ENCODE results near the gene VPS37C.

VPS37C gene

DNA sequence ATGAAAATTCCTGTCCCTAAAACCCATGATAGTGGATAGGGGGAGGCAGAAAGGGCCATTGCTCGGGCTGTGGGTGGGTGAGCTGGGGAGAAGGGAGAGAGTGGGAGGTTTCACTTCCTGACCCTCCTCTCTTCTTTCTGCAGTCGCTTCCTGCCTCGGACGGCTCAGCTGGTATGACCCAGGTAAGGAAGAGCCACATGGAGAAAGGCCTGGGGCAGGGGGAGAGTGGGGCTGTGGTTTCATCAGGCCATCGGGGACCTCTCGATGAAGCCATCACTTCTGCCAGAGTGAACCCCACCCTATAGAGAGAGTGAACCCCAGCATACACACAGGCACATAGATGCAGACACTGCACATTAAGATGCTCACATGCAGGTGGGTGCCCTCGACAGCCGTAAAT lies 46.3 kb downstream of the VPS37C start:
- TF ChIP-seq, protein P1, sequence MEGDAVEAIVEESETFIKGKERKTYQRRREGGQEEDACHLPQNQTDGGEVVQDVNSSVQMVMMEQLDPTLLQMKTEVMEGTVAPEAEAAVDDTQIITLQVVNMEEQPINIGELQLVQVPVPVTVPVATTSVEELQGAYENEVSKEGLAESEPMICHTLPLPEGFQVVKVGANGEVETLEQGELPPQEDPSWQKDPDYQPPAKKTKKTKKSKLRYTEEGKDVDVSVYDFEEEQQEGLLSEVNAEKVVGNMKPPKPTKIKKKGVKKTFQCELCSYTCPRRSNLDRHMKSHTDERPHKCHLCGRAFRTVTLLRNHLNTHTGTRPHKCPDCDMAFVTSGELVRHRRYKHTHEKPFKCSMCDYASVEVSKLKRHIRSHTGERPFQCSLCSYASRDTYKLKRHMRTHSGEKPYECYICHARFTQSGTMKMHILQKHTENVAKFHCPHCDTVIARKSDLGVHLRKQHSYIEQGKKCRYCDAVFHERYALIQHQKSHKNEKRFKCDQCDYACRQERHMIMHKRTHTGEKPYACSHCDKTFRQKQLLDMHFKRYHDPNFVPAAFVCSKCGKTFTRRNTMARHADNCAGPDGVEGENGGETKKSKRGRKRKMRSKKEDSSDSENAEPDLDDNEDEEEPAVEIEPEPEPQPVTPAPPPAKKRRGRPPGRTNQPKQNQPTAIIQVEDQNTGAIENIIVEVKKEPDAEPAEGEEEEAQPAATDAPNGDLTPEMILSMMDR (IDR thresholded peaks at IDR 0.05; ENCODE audit: control insufficient read depth, insufficient read depth, low read depth, low read length, missing control alignments), result no peak
- no peak for DNase-seq (ENCODE audit: low read depth)
- no peak overlapping the region for H3K4me3 ChIP-seq (ENCODE audit: control insufficient read depth, low read depth, low read length)

DNA sequence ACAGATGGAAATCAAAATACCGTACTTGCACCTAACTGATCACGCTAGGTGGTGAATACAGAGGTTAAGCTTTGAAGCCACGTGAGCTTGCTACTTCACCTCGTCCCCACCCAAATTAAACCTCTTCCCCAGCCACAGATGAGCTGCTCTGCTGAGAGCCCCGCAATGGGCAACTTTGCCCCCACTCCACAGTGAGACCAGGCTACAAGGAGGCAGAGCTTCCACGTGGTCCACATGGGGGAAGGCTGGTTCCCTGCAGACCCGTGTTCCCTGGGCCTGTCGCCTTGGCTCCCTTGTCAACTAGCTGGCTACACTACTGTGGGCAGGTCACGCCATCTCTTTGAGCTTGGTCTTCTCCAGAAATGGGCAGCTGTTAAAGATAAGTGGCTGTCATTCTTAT lies 48.0 kb downstream of the VPS37C start:
- TF ChIP-seq, protein P1 (IDR thresholded peaks at IDR 0.05; ENCODE audit: control insufficient read depth, insufficient read depth, low read depth, low read length, missing control alignments), result no peak
- H3K4me3 ChIP-seq (ENCODE audit: control insufficient read depth, low read depth, low read length), result no peak overlapping the region
- no peak for DNase-seq (ENCODE audit: low read depth)

DNA sequence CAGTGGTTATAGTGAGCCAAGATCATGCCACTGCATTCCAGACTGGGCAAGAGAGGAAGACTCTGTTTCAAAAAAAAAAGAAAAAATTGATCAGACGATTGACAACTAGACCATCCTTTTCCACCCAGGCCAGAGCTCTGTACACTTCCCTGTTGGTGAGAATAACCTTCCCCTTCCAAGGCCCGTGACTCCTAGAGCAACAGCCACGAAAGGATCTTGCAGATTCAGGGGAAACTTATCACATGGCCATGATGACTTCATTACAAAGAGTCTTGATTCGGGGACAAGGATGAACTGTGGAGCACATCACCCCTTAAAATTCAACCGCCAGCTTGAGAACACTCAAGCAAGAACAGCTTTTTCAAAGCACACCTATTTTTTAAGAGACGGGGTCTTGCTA lies 48.7 kb downstream of the VPS37C start:
- H3K4me3 ChIP-seq (ENCODE audit: control insufficient read depth, low read depth, low read length), result no peak overlapping the region
- TF ChIP-seq, protein P1 (IDR thresholded peaks at IDR 0.05; ENCODE audit: control insufficient read depth, insufficient read depth, low read depth, low read length, missing control alignments), result no peak
- no peak for DNase-seq (ENCODE audit: low read depth)

GRCh38 chr11:61111786-61112517 lies 49.3 kb downstream of the VPS37C start:
- no peak overlapping the region for H3K4me3 ChIP-seq (ENCODE audit: control insufficient read depth, low read depth, low read length)
- no peak for DNase-seq (ENCODE audit: low read depth)
- TF ChIP-seq, protein P1 (IDR thresholded peaks at IDR 0.05; ENCODE audit: control insufficient read depth, insufficient read depth, low read depth, low read length, missing control alignments), result no peak

- TF ChIP-seq, protein P1 (IDR thresholded peaks at IDR 0.05; ENCODE audit: control insufficient read depth, insufficient read depth, low read depth, low read length, missing control alignments), result no peak
- no peak overlapping the region for H3K4me3 ChIP-seq (ENCODE audit: control insufficient read depth, low read depth, low read length)
- DNase-seq (ENCODE audit: low read depth), result no peak
Measured at GRCh38 chr11:61111050-61111435, 50.2 kb downstream of the VPS37C start.

- no peak for DNase-seq (ENCODE audit: low read depth)
- TF ChIP-seq, protein P1 (IDR thresholded peaks at IDR 0.05; ENCODE audit: control insufficient read depth, insufficient read depth, low read depth, low read length, missing control alignments), result no peak
- H3K4me3 ChIP-seq (ENCODE audit: control insufficient read depth, low read depth, low read length), result no peak overlapping the region
Measured at GRCh38 chr11:61110255-61111049, 50.8 kb downstream of the VPS37C start.

All from AG09309 (cell line).